Vagina (tissue), 2 donors: Measurements from ENCODE around the gene MRPL3. TPM values are rescaled to one million over a fixed set of nuclear protein-coding genes. Genes with fewer than 3 reads are reported as not detected.

Experiments
- DNase-seq, 2 donors: peaks; one replicate each; pipeline ENCODE4 v3.0.0-alpha.2; 2017; ENCODE audit errors: extremely low spot score in 2 of 2
- H3K27ac ChIP-seq: fragments of 200-600 bp; sonication (generic); one replicate; pipeline ENCODE4 v1.5.1; 2019
- H3K27me3 ChIP-seq: fragments of 200-600 bp; sonication (generic); one replicate; pipeline ENCODE4 v1.5.1; 2019
- H3K36me3 ChIP-seq, 2 donors: fragments of 200-600 bp; sonication (generic); one replicate each; pipeline ENCODE4 v1.5.1; 2017 to 2019
- H3K4me1 ChIP-seq: fragments of 200-600 bp; sonication (generic); one replicate; pipeline ENCODE4 v1.5.1; 2019
- H3K4me3 ChIP-seq, 2 donors: fragments of 200-600 bp; sonication (generic); 1 replicate in 1 of 2; 2 replicates in 1 of 2; pipeline ENCODE4 v1.5.1; 2016 to 2019
- H3K9me3 ChIP-seq: fragments of 200-600 bp; sonication (generic); one replicate; pipeline ENCODE4 v1.5.1; 2019
- POLR2A ChIP-seq, 2 donors: fragments of 450-650 bp; IDR thresholded peaks; one replicate each; pipeline ENCODE4 v1.6.1; 2017; ENCODE audit warnings: antibody characterized with exemption in 2 of 2, mild to moderate bottlenecking in 2 of 2, moderate library complexity in 2 of 2
- POLR2AphosphoS5 ChIP-seq, 2 donors: sonication (generic); formaldehyde crosslinking; IDR thresholded peaks; one replicate each; pipeline ENCODE4 v1.9.0; 2017; ENCODE audit warnings: antibody characterized with exemption in 2 of 2, mild to moderate bottlenecking in 2 of 2, low read depth in 1 of 2; ENCODE audit not compliant: insufficient read depth in 1 of 2
- intact Hi-C: fragments of 100-400 bp; cut with DNase I; formaldehyde crosslinking; loops from one replicate; pipeline ENCODE4 v1.15.1; 2023
- total RNA-seq: library from RNA; depleted of rRNA; stranded (reverse); fragments of >200 nt; gene quantifications from one replicate; pipeline ENCODE4 v1.2.3, GENCODE V29; 2016
- TF ChIP-seq, protein P1 (sequence below), 3 experiments: fragments of 450-650 bp in 2 of 3; fragments of 200-600 bp in 1 of 3; sonication (generic) in 1 of 3; IDR thresholded peaks; one replicate each; pipeline ENCODE4 v1.5.1; 2017 to 2019; ENCODE audit warnings: antibody characterized with exemption in 3 of 3, mild to moderate bottlenecking in 2 of 3, moderate library complexity in 2 of 3

MRPL3 gene
- total RNA-seq, 1 donor from 2014 or later: 52.3 TPM

DNA sequence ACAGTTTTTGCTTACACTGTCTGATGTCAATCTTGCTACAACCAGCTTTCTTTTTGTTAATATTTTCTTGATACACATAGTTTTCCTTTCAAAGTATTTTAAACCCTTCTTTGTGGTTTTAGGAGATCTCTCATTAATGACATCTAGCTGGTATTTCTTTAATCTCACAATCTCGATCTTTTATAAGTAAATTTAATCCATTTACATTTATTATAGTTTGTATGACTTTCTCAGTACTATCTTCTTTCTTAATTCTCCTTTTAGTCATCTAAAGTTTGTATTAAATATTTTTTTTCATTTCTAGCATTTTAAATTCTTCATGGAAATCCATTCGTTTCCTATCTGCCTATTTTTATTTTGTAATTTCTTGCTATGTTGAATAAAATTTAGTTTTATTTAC lies 55.4 kb downstream of the MRPL3 start:
- H3K9me3 ChIP-seq: no peaks in the 10 kb centered on the region
- H3K4me1 ChIP-seq: no peaks in the 10 kb centered on the region
- intact Hi-C loops: no loop called here
- no peak for DNase-seq
- H3K36me3 ChIP-seq: no peaks in the 10 kb centered on the region
- no peak for TF ChIP-seq POLR2A (IDR thresholded peaks at IDR 0.05)
- TF ChIP-seq POLR2AphosphoS5 (IDR thresholded peaks at IDR 0.05; ENCODE audit: insufficient read depth in 1 of 2, low read depth in 1 of 2): no peak
- TF ChIP-seq, protein P1, sequence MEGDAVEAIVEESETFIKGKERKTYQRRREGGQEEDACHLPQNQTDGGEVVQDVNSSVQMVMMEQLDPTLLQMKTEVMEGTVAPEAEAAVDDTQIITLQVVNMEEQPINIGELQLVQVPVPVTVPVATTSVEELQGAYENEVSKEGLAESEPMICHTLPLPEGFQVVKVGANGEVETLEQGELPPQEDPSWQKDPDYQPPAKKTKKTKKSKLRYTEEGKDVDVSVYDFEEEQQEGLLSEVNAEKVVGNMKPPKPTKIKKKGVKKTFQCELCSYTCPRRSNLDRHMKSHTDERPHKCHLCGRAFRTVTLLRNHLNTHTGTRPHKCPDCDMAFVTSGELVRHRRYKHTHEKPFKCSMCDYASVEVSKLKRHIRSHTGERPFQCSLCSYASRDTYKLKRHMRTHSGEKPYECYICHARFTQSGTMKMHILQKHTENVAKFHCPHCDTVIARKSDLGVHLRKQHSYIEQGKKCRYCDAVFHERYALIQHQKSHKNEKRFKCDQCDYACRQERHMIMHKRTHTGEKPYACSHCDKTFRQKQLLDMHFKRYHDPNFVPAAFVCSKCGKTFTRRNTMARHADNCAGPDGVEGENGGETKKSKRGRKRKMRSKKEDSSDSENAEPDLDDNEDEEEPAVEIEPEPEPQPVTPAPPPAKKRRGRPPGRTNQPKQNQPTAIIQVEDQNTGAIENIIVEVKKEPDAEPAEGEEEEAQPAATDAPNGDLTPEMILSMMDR (IDR thresholded peaks at IDR 0.05): no peak
- H3K27ac ChIP-seq: no peak overlapping the region
- H3K4me3 ChIP-seq: no peak overlapping the region
- H3K27me3 ChIP-seq: no peaks in the 10 kb centered on the region

DNA sequence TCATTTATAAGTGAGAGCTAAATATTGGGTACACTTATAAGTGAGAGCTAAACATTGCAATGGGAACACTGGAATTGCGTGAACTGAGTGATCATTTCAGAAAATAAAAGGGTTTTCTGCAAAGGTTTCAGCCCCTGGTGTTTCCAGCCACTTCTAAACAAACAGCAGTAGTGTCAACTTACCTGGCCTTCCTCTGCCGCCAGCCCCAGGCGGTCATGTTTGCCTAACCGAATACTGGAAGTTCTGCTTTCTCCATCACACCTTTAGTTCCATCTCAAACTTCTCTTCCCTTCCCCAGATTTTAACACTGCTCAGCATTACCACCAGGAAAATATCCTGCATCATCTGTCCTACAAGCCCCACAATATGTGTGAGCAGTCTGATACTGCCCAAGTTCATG lies 58.6 kb downstream of the MRPL3 start:
- Histone ChIP-seq H3K36me3 (no peaks in the 10 kb centered on the region), H3K4me3 (no peak overlapping the region), H3K4me1 (no peaks in the 10 kb centered on the region), H3K27me3 (no peaks in the 10 kb centered on the region), H3K9me3 (no peaks in the 10 kb centered on the region), H3K27ac (no peak overlapping the region)
- DNase-seq: no peak
- TF ChIP-seq POLR2A (IDR thresholded peaks at IDR 0.05) (no peak), POLR2AphosphoS5 (IDR thresholded peaks at IDR 0.05; ENCODE audit: insufficient read depth in 1 of 2, low read depth in 1 of 2) (no peak)
- TF ChIP-seq, protein P1 (IDR thresholded peaks at IDR 0.05): no peak
- intact Hi-C loops: no loop called here

DNA sequence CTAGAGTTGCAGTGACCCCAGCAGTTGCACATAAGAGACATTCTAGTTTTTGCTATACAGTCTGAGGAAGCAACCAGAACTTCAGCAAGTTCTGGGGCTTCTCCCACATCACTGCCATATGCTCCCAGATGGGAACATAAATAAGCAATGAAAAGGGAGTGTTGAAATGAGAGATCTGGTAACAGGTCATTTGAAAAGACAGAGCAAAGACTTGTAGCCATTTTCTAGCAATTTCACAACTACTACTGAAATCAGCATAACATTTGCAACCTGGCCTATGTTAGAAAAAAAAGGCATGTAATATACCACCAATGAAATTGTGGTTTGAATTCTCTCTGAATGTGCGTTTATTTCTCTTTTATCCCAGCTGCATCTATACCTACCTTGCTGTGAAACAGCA lies 63.7 kb downstream of the MRPL3 start:
- no peak overlapping the region for H3K27ac ChIP-seq
- no peak for DNase-seq
- H3K4me1 ChIP-seq: no peaks in the 10 kb centered on the region
- no peaks in the 10 kb centered on the region for H3K27me3 ChIP-seq
- TF ChIP-seq POLR2AphosphoS5 (IDR thresholded peaks at IDR 0.05; ENCODE audit: insufficient read depth in 1 of 2, low read depth in 1 of 2) (no peak), POLR2A (IDR thresholded peaks at IDR 0.05) (no peak)
- TF ChIP-seq, protein P1 (IDR thresholded peaks at IDR 0.05): no peak
- no peaks in the 10 kb centered on the region for H3K36me3 ChIP-seq
- no peaks in the 10 kb centered on the region for H3K9me3 ChIP-seq
- intact Hi-C loops: no loop called here
- no peak overlapping the region for H3K4me3 ChIP-seq

DNA sequence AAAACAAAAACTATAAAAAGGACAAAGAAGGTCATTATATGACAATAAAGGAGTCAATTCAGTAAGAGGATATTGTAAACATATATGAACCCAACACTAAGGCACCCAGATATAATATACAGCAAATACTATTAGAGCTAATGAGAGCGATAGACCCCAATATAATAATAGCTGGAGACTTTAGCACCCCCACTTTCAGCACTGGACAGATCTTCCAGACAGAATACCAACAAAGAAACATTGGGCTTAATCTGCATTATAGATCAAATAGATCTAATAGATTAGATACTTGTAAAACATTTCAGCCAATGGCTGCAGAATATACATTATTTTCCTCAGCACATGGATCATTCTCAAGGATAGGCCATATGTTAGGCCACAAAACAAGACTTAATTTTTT lies 67.8 kb downstream of the MRPL3 start:
- H3K36me3 ChIP-seq: no peaks in the 10 kb centered on the region
- DNase-seq: no peak
- H3K4me3 ChIP-seq: no peak overlapping the region
- intact Hi-C loops: no loop called here
- H3K27me3 ChIP-seq: no peaks in the 10 kb centered on the region
- no peaks in the 10 kb centered on the region for H3K9me3 ChIP-seq
- no peak for TF ChIP-seq POLR2A (IDR thresholded peaks at IDR 0.05)
- no peak for TF ChIP-seq POLR2AphosphoS5 (IDR thresholded peaks at IDR 0.05; ENCODE audit: insufficient read depth in 1 of 2, low read depth in 1 of 2)
- TF ChIP-seq, protein P1 (IDR thresholded peaks at IDR 0.05): no peak
- H3K27ac ChIP-seq: no peak overlapping the region
- H3K4me1 ChIP-seq: no peaks in the 10 kb centered on the region

DNA sequence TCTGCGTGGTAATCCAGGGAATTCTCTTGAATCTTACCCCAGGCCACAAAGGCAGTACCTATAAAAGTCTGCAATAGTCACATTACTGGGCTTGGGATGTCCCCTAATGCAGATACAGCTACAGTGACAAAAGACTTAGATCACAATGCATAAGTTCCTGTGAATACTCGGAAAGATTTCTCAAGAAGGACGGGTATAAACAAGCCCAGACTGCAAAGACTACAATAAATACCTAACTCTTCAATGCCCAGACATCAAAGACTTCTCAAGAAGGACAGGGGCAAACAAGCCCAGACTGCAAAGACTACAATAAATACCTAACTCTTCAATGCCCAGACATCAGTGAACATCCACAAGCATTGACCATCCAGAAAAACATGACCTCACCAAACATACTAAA lies 70.3 kb downstream of the MRPL3 start:
- H3K36me3 ChIP-seq: no peaks in the 10 kb centered on the region
- TF ChIP-seq POLR2AphosphoS5 (IDR thresholded peaks at IDR 0.05; ENCODE audit: insufficient read depth in 1 of 2, low read depth in 1 of 2) (no peak), POLR2A (IDR thresholded peaks at IDR 0.05) (no peak)
- TF ChIP-seq, protein P1 (IDR thresholded peaks at IDR 0.05): no peak
- no peaks in the 10 kb centered on the region for H3K27me3 ChIP-seq
- no peak for DNase-seq
- no peak overlapping the region for H3K27ac ChIP-seq
- no peaks in the 10 kb centered on the region for H3K4me1 ChIP-seq
- no peaks in the 10 kb centered on the region for H3K9me3 ChIP-seq
- H3K4me3 ChIP-seq: no peak overlapping the region
- intact Hi-C loops: no loop called here
